ENCODE results near the gene RPS10. TPM values are rescaled to one million over a fixed set of nuclear protein-coding genes. Genes with fewer than 3 reads are reported as not detected.
A peak's percentile ranks its signal among the peaks of the same experiment; 100 is the strongest.

Gene RPS10
- total and polyA plus RNA-seq, 2 of the 8 experiments (the other 6 are each of a cell fraction or from before 2014, with no cell fraction given), result 2,408 to 11,142 TPM

GRCh38 chr6:34390531-34391472 lies 35.1 kb downstream of the RPS10 start:
- Histone ChIP-seq H2BK15ac (ENCODE audit: low read length) (no peak overlapping the region; the same call in 1 of the 2 replicates), H3K4me2 (ENCODE audit: insufficient read depth in 1 of 2, low read depth in 2 of 2, low read length in 2 of 2) (peak overlapping the region; percentile 83 to 85), H3K18ac (ENCODE audit: extremely low read depth, low read length) (no peak overlapping the region), H3K79me1 (ENCODE audit: low read depth, low read length) (peaks cover 3% of the 10 kb centered on the region; the same call in 1 of the 2 replicates), H2BK120ac (replicated peaks; ENCODE audit: low read depth, low read length) (no peak overlapping the region), H3K23me2 (ENCODE audit: low read depth, low read length) (peaks cover 5% of the 10 kb centered on the region; the same call in 1 of the 2 replicates), H3K79me2 (ENCODE audit: control insufficient read depth in 1 of 2, insufficient read depth in 2 of 2, low read length in 2 of 2) (peaks cover 12 to 59% of the 10 kb centered on the region in 2 experiments), H3K14ac (ENCODE audit: insufficient read length) (no peak overlapping the region), H2BK5ac (ENCODE audit: low read depth, low read length) (no peak overlapping the region; the same call in 1 of the 2 replicates), H3K9ac (replicated peaks in 1 of 4; ENCODE audit: extremely low read depth in 1 of 4, low read depth in 3 of 4, low read length in 3 of 4) (peak overlapping the region in 1 of 4 experiments; percentile 12; a peak in 4 of 7 replicates), H3K36me3 (ENCODE audit: control insufficient read depth in 2 of 4, insufficient read depth in 4 of 4, low read length in 3 of 4) (no peaks in the 10 kb centered on the region), H3K9me3 (ENCODE audit: insufficient read depth in 2 of 2, low read depth in 1 of 2, low read length in 1 of 2) (no peaks in the 10 kb centered on the region), H2AK5ac (ENCODE audit: low read depth, low read length) (no peak overlapping the region), H4K8ac (ENCODE audit: extremely low read depth, insufficient read depth, low read length) (no peak overlapping the region), H4K20me1 (replicated peaks in 1 of 2; ENCODE audit: control insufficient read depth in 1 of 2, insufficient read depth in 2 of 2, low read length in 2 of 2) (peaks cover 0 to 5% of the 10 kb centered on the region in 2 experiments), H2BK20ac (ENCODE audit: low read length) (no peak overlapping the region), H2BK12ac (ENCODE audit: low read depth, low read length) (no peak overlapping the region), H3K4ac (replicated peaks; ENCODE audit: insufficient read length, low read depth, low read length) (peak overlapping the region; percentile 66), H3K4me3 (ENCODE audit: extremely low read depth in 1 of 4, insufficient read depth in 2 of 4, low read depth in 3 of 4, low read length in 4 of 4) (peak overlapping the region; percentile 78 to 99 (median 83)), H2AFZ (ENCODE audit: low read length) (no peak overlapping the region), H4K5ac (ENCODE audit: insufficient read length, low read depth, low read length) (no peak overlapping the region), H3K27me3 (replicated peaks in 1 of 4; ENCODE audit: control insufficient read depth in 3 of 4, extremely low read depth in 1 of 4, insufficient read depth in 3 of 4, low read length in 3 of 4) (no peaks in the 10 kb centered on the region), H3K4me1 (replicated peaks in 1 of 4; ENCODE audit: control insufficient read depth in 3 of 4, insufficient read depth in 4 of 4, low read length in 3 of 4) (peaks cover 0 to 8% (median 3%) of the 10 kb centered on the region in 4 experiments; a peak in 4 of 7 replicates), H3K23ac (ENCODE audit: insufficient read length) (no peak overlapping the region), H4K91ac (replicated peaks; ENCODE audit: insufficient read length, low read length) (no peak overlapping the region), H3K27ac (ENCODE audit: low read depth, low read length) (no peak overlapping the region), H3K56ac (replicated peaks; ENCODE audit: insufficient read length, low read depth, low read length) (no peak overlapping the region)
- ChIA-PET POLR2A (ENCODE audit: partially characterized antibody) (interaction anchor here (1.0 to 9.4 kb wide), 9 partner anchors 9 to 188 kb away, joined by 3 to 108 read pairs (median 6); partner anchors contain the start of genes HMGA1, RPS10 and SMIM29), CTCF (ENCODE audit: partially characterized antibody) (interaction anchor here (0.6 to 1.3 kb wide), 5 partner anchors 11 to 398 kb away, joined by 3 to 6 read pairs (median 4); no protein-coding TSS in a partner anchor)
- WGBS, 2 experiments (ENCODE audit: extremely low coverage in 1 of 2, insufficient coverage in 1 of 2, insufficient read length in 1 of 2, insufficient replicate concordance in 2 of 2, low coverage in 1 of 2, low lambda C conversion rate in 2 of 2, missing lambda C conversion rate in 1 of 2), result 54% methylated on average over 14 of the region's 14 CpGs; no CpG with 5 or more reads in 1 of the 2 experiments
- DNase-seq (ENCODE audit: low read depth in 1 of 2, low spot score in 2 of 2) (no peak), FAIRE-seq (no peak)
- no peak for TF ChIP-seq SP4 (IDR thresholded peaks at IDR 0.05; ENCODE audit: low read length)
- TF ChIP-seq SIN3A (conservative IDR thresholded peaks at IDR 0.05 in 1 of 2, IDR thresholded peaks at IDR 0.05 in 1 of 2; ENCODE audit: low read depth in 1 of 2, low read length in 2 of 2), result 0 out of 4 replicates have a peak, but pooled peaks of 1 of the 2 experiments have one; percentile 36
